GM18868 (cell line): Measurements from ENCODE around the gene BST2.
A peak's percentile ranks its signal among the peaks of the same experiment; 100 is the strongest.

Source experiments
- ATAC-seq: cut with Tn5 transposase; IDR thresholded peaks from one replicate; pipeline ENCODE4 v1.9.1; 2021; ENCODE audit warnings: mild to moderate bottlenecking, moderate library complexity; ENCODE audit not compliant: unreplicated experiment

The BST2 gene

DNA sequence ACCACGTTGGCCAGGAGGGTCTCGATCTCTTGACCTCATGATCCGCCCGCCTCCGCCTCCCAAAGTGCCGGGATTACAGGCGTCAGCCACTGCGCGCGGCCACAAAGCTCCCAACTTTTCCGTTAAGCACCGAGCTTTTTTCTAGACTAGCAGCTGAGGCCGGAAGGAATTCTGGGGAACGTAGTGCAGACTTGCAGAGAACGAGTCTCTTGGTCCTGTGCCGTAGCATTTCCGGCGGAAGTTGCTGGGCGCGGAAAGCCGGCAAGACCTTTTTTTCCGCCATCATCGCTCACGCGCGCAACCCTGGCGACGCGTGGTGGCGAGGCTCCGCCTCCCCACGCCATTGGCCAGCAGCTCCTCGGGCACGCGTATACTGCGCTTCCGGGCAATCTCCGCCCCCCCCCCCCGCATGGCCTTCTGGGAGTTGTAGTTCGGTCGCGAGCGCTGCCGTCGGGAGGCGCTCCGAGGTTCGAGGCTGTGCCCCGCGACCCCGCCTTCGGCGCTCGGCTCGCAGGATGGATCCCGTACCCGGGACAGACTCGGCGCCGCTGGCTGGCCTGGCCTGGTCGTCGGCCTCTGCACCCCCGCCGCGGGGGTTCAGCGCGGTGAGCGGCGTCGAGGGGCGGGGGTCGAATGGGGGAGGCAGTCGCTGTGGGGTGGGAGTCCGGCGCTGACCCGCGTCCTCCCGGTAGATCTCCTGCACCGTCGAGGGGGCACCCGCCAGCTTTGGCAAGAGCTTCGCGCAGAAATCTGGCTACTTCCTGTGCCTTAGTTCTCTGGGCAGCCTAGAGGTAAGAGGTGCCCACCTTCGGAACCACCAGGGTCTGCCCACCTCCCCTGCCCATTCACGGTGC lies 14.4 kb upstream of the BST2 start, which contains the start of gene MVB12A:
Gene MVB12A, plus strand, starts transcription at position 427 of the 854 bp plus-strand sequence. Its CDS starts 89 bp downstream, at position 516.
- peak; percentile 87 for ATAC-seq

- no peak for ATAC-seq
Measured at GRCh38 chr19:17419154-17419620, 13.8 kb upstream of the BST2 start.

DNA sequence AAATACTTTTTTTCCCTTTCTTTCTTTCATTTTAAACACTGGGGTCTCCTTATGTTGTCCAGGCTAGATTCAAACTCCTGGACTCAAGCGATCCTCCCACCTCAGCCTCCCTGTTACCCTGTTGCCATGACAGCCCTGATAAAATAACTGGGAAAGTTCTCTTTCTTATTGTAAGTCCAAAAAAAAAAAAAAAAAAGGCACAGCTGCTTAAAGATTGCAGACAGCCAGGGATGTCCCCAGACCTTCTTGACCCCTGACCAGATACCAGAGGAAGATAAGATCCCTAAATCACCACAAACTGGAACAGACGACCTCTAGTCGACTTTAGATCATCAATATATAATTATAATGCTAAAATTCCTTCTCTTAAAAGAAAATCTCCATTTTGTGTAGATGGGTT lies 13.3 kb upstream of the BST2 start:
- ATAC-seq: no peak

DNA sequence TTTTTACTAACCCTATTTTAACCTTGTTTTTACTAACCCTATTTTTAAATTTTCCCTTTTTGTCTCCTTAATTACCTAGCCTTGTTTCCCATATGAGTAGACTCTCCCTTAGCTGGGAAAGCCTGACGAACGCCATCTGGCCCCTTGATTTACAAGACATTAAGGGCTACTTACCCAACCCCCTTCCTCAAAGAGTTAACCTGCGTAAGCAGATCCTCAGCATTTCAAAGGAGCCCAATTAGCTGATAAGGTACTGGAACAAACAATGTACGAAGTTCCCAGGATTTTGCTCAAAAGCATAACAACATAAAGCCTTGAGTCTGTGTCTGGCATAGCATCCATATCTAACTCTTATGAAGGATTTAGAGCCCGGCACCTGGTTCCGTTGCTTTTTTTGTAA lies 9.7 kb upstream of the BST2 start:
- ATAC-seq: no peak

DNA sequence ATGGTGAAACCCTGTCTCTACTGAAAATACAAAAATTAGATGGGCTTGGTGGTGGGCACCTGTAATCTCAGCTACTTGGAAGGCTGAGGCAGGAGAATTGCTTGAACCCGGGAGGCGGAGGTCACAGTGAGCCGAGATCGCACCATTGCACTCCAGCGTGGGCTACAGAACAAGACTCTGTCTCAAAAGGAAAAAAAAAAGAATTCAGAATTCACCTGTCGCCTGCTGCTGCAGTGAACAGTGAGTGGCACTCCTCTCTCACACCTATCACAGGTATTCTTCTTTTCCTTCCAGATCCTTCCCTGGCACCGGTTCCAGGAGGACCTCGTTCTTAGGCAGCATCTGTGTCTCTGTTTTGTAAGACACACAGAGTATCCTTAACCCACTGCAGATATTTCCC lies 8.7 kb upstream of the BST2 start:
- no peak for ATAC-seq

- no peak for ATAC-seq
Measured at GRCh38 chr19:17411801-17412200, 6.4 kb upstream of the BST2 start.

- no peak for ATAC-seq
Measured at GRCh38 chr19:17409990-17410389, 4.6 kb upstream of the BST2 start.

DNA sequence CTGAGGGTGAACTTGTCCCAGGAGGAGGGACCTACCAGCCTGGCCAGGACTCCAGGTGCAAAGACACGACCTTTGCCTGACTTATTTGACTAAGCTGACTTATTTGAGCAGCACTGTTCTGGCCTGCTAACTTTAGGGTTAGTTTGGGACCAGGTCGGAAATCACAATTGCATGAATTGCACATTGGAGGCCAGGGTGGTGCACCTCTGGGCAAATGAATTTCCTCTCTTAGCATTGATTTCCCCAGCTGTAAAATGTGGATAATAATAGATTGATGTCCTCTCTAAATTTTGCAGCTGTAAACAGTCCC lies 1.4 kb upstream of the BST2 start:
- no peak for ATAC-seq

DNA sequence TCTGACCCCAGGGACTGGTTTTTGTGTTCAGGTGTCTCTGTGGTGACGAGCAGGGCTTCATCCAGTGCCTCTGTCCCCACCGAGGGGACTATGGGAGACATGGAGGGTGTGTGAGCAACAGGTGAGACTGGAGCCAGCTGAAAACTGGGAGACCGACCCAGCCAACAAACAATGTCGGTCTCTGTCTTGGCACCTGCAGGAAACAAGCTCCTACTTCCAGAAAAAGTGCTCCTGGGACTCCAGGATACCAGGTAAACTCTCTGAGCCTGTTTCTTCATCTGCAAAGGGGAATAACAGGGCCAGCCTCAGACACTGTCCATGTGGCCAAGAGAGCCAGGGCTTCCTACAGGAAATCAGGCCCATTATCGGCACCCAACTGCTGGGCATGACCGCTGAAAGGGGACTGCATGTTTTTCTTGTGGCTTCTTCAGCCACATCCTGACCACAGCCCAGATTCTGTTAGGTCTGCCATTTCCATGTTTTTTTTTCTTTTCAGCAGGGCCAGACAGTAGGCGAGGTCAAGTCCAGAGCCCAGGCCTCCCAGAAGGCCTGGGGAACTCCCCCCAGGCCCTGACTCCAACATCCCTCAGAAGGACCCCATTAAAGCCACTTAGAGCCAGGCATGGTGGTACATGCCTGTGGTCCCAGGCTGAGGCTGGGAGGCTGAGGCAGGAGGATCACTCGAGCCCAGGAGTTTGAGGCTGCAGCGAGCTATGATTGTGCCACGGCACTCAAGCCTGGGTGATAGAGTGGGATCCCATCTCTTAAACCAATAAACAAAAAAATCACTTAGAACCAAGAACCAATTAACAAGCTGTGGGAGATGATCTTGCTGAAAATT lies 836 bp upstream of the BST2 start:
- ATAC-seq: peak; percentile 19

DNA sequence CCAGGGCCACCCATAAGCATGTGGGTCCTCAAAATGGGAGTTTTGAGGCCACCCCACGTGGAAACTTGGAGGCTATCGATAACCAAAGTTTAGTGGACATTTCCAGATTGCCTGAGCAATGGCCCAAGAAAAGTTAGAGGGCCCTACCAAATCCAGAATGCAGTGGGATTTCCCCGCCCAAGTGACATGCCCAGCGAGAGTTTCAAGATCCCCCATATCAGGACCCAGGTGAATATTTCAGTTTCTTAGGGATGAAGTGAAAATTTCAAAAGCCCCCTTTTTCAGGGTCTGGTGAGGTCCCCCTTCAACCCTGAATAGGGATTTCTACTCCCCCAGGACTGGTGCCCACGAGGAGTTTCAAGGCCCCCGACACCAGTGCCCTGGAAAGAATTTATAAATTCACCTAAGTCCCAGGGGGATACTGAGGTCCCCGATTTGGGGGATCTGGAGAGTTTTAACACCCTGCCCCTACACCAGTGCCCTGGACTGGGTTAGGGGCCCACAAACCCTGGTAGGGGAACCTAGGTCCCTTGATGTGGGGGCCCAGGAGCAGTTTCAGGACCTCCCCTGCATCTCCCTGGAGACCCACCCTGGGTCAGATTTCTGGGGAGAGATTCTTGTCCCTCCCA lies 695 bp downstream of the BST2 start:
- peak; percentile 20 for ATAC-seq

DNA sequence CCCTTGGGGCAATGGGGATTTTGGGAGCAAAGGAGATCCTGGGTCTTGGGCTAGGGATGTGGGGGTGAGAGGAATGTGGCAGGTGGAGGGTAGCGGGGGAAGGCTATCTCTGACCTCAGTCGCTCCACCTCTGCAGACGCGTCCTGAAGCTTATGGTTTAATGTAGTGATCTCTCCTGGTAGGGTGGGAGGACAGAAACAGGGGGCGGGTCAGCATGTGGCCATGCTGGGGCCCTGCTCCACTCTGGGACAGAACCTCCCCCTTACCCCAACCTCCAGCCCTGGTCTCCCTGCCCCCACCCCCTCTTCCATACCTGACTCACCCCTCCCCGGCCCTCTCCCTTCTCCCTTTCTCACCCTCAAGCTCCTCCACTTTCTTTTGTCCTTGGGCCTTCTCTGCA lies 1.4 kb downstream of the BST2 start:
- no peak for ATAC-seq

- no peak for ATAC-seq
Measured at GRCh38 chr19:17402982-17403855, 2.2 kb downstream of the BST2 start.

- no peak for ATAC-seq
Measured at GRCh38 chr19:17401628-17402027, 3.8 kb downstream of the BST2 start.

DNA sequence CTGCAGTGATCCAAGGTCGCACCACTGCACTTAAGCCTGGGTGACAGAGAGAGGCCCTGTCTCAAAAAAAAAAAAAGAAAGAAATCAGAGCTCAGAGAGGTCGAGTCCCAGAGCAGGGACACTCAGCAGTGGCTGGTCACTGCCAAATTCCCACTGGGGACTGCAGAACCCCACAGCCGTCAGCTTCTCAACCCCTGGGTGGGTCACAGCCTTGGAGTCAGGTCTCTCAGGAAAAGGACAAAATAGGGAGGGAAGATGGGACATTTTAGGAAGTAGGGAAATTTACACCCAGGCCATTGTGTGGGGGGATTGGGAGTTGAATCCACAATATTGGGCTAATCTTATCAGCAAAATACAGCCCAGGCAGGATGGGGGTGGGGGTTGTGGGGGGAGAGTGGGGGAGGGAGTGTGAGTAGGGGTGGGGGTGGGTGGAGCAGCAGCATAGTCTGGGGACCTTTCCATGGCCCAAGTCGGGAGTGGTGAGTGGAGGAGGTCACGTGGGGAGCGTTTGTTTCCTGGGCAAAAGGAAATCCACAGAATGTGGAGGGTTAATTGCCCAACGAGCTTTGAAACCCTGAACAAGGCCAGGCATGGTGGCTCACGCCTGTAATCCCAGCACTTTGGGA lies 6.4 kb downstream of the BST2 start:
- ATAC-seq: no peak

GRCh38 chr19:17394891-17395415 lies 10.5 kb downstream of the BST2 start:
- no peak for ATAC-seq

GRCh38 chr19:17393914-17394313 lies 11.5 kb downstream of the BST2 start, which contains the start of gene CCDC194:
Gene CCDC194 (minus strand): TSS chr19:17394196. CDS start chr19:17394158, 38 bp downstream.
- ATAC-seq: no peak

- no peak for ATAC-seq
Measured at GRCh38 chr19:17393002-17393401, 12.4 kb downstream of the BST2 start.

- no peak for ATAC-seq
Measured at GRCh38 chr19:17391371-17392151, 13.9 kb downstream of the BST2 start.
